K562 (cell line): ENCODE measurements around the gene PGPEP1. TPM values are rescaled to one million over a fixed set of nuclear protein-coding genes. Genes with fewer than 3 reads are reported as not detected.

Experiments
- CGGBP1 ChIP-seq: fragments of 250-450 bp; sonication (Bioruptor Pico); IDR thresholded peaks from 2 replicates; pipeline ENCODE4 v1.9.0; 2021; ENCODE audit warnings: mild to moderate bottlenecking
- EZH2 ChIP-seq: IDR thresholded peaks from 2 replicates; pipeline ENCODE4 v1.6.1; 2012; ENCODE audit warnings: low read depth, mild to moderate bottlenecking, inconsistent platforms, low read length, borderline replicate concordance
- FOS ChIP-seq: IDR thresholded peaks from 3 replicates; pipeline ENCODE4 v1.6.1; 2011; ENCODE audit not compliant: insufficient read length; ENCODE audit errors: extremely low read depth
- FOXO4 ChIP-seq: fragments of 450-650 bp; formaldehyde crosslinking; IDR thresholded peaks from 2 replicates; pipeline ENCODE4 v1.4.0; 2020; ENCODE audit warnings: mild to moderate bottlenecking, moderate library complexity
- HMGN3 ChIP-seq: IDR thresholded peaks from 2 replicates; pipeline ENCODE4 v1.6.1; 2011; ENCODE audit warnings: borderline replicate concordance, low read depth, mild to moderate bottlenecking, mixed read lengths, low read length; ENCODE audit not compliant: insufficient read length; ENCODE audit errors: extremely low read depth
- MAZ ChIP-seq, 2 experiments: fragments of 450-650 bp in 1 of 2; sonication (generic) in 1 of 2; formaldehyde crosslinking; IDR thresholded peaks in 1 of 2; conservative IDR thresholded peaks in 1 of 2; 2 replicates each; pipeline versions ENCODE4 v1.4.0 to v1.5.0; 2020; ENCODE audit warnings: mild to moderate bottlenecking in 1 of 2, missing genetic modification reagents in 1 of 2
- MCM3 ChIP-seq: fragments of 450-650 bp; IDR thresholded peaks from 2 replicates; pipeline ENCODE4 v1.6.1; 2016
- NFIC ChIP-seq: fragments of 450-650 bp; IDR thresholded peaks from 2 replicates; pipeline ENCODE4 v1.6.1; 2017; ENCODE audit warnings: mild to moderate bottlenecking, inconsistent platforms
- NRF1 ChIP-seq, 2 experiments: fragments of 450-650 bp; IDR thresholded peaks in 1 of 2; conservative IDR thresholded peaks in 1 of 2; 2 replicates each; pipeline ENCODE4 v1.6.1; 2014; ENCODE audit warnings: mild to moderate bottlenecking in 2 of 2
- RBM39 ChIP-seq: fragments of 200-400 bp; formaldehyde crosslinking; optimal IDR thresholded peaks from 2 replicates; pipeline ENCODE3; 2018; ENCODE audit warnings: low read depth, low read length
- SAP30 ChIP-seq: fragments of 200-600 bp; sonication (generic); IDR thresholded peaks from 2 replicates; pipeline ENCODE4 v1.6.1; 2012; ENCODE audit warnings: borderline replicate concordance, low read depth, mild to moderate bottlenecking, moderate library complexity, low read length, control low read depth, inconsistent platforms; ENCODE audit not compliant: insufficient read depth, poor library complexity, severe bottlenecking
- SRSF9 ChIP-seq: fragments of 200-400 bp; formaldehyde crosslinking; IDR thresholded peaks from 2 replicates; pipeline ENCODE4 v1.6.1; 2017; ENCODE audit warnings: low read depth, low read length, borderline replicate concordance
- STAT5A ChIP-seq: IDR thresholded peaks from 2 replicates; pipeline ENCODE4 v1.6.1; 2012; ENCODE audit warnings: low read length, inconsistent platforms, borderline replicate concordance
- ZBTB33 ChIP-seq: sonication (generic); formaldehyde crosslinking; IDR thresholded peaks from 2 replicates; pipeline ENCODE4 v1.8.1; 2023; ENCODE audit warnings: mild to moderate bottlenecking, missing genetic modification reagents
- ZNF436 ChIP-seq: fragments of 250-450, 450-650 bp; sonication (Bioruptor Pico); formaldehyde crosslinking; IDR thresholded peaks from 2 replicates; pipeline ENCODE4 v1.7.0; 2020; ENCODE audit warnings: mild to moderate bottlenecking
- ZNF77 ChIP-seq: fragments of 250-450 bp; sonication (Bioruptor Pico); IDR thresholded peaks from 2 replicates; pipeline ENCODE4 v1.5.0; 2020
- polyA plus RNA-seq, 8 experiments: library from polyadenylated mRNA; depleted of rRNA in 4 of 8; stranded (reverse) in 5 of 8; unstranded in 3 of 8; fragments of >200 nt; fragmentation: Nextera tagmentation in 2 of 8; fragmentation: Illumina TruSeq in 1 of 8; extraction: Ambion mirVana in 2 of 8; extraction: Trizol in 1 of 8; gene quantifications; 2 replicates each; pipeline versions ENCODE4 v1.2.1 to v1.2.3, GENCODE V29; 2011 to 2014; ENCODE audit warnings: inconsistent platforms in 1 of 8, missing spikeins in 1 of 8
- total RNA-seq, 7 experiments: library from RNA; depleted of rRNA in 6 of 7; stranded (reverse); fragments of >200 nt in 6 of 7; fragmentation: Illumina TruSeq in 2 of 7; extraction: Trizol in 2 of 7; gene quantifications; 2 replicates each; pipeline versions ENCODE4 v1.2.1 to v1.2.3, GENCODE V29; 2011 to 2021; ENCODE audit warnings: low replicate concordance in 1 of 7
- TF ChIP-seq, protein P1 (sequence below): fragments of 250-450 bp; sonication (Bioruptor Pico); IDR thresholded peaks from 2 replicates; pipeline ENCODE4 v1.4.0; 2020; ENCODE audit warnings: borderline replicate concordance
- TF ChIP-seq, protein P2 (sequence below): sonication (generic); formaldehyde crosslinking; IDR thresholded peaks from 2 replicates; pipeline ENCODE4 v1.8.1; 2023; ENCODE audit warnings: mild to moderate bottlenecking, missing genetic modification reagents

Gene PGPEP1
- total and polyA plus RNA-seq, 9 of the 15 experiments (the other 6 are each of a cell fraction or from before 2014, with no cell fraction given), result 10.0 to 69.6 (median 33.5) TPM

- TF ChIP-seq HMGN3 (peak; percentile 68), RBM39 (no peak), FOS (no peak), EZH2 (no peak), ZNF436 (CRISPR knock-in tag) (no peak), ZBTB33 (CRISPR knock-in tag) (0 out of 2 replicates have a peak, but pooled peaks have one; percentile 4), MAZ (CRISPR knock-in tag; conservative IDR thresholded peaks at IDR 0.05 in 1 of 2, IDR thresholded peaks at IDR 0.05 in 1 of 2) (peak; percentile 87 to 92), STAT5A (no peak), FOXO4 (CRISPR knock-in tag) (no peak), SAP30 (peak; percentile 38), MCM3 (no peak), CGGBP1 (CRISPR knock-in tag) (no peak), SRSF9 (no peak), NRF1 (conservative IDR thresholded peaks at IDR 0.05 in 1 of 2, IDR thresholded peaks at IDR 0.05 in 1 of 2) (peak in 1 of 2 experiments; percentile 23; a peak in 2 of 4 replicates), NFIC (no peak), ZNF77 (CRISPR knock-in tag) (no peak)
- TF ChIP-seq, protein P1, sequence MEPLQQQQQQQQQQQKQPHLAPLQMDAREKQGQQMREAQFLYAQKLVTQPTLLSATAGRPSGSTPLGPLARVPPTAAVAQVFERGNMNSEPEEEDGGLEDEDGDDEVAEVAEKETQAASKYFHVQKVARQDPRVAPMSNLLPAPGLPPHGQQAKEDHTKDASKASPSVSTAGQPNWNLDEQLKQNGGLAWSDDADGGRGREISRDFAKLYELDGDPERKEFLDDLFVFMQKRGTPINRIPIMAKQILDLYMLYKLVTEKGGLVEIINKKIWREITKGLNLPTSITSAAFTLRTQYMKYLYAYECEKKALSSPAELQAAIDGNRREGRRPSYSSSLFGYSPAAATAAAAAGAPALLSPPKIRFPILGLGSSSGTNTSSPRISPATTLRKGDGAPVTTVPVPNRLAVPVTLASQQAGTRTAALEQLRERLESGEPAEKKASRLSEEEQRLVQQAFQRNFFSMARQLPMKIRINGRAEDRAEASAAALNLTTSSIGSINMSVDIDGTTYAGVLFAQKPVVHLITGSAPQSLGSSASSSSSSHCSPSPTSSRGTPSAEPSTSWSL (CRISPR knock-in tag), result 0 out of 2 replicates have a peak, but pooled peaks have one; percentile 43
- TF ChIP-seq, protein P2, sequence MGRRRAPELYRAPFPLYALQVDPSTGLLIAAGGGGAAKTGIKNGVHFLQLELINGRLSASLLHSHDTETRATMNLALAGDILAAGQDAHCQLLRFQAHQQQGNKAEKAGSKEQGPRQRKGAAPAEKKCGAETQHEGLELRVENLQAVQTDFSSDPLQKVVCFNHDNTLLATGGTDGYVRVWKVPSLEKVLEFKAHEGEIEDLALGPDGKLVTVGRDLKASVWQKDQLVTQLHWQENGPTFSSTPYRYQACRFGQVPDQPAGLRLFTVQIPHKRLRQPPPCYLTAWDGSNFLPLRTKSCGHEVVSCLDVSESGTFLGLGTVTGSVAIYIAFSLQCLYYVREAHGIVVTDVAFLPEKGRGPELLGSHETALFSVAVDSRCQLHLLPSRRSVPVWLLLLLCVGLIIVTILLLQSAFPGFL (CRISPR knock-in tag), result no peak
Observed at GRCh38 chr19:18417250-18418028, 77.0 kb downstream of the PGPEP1 start (continued).
